Esophagus squamous epithelium (tissue), 5 donors: ENCODE results near the gene WNK1. TPM values are rescaled to one million over a fixed set of nuclear protein-coding genes. Genes with fewer than 3 reads are reported as not detected.

ENCODE experiments used
- DNase-seq: peaks from one replicate; lab custom pipeline; 2025; lab: John Stamatoyannopoulos, UW
- H3K27ac ChIP-seq, 4 donors: fragments of 200-600 bp; sonication (generic); one replicate each; pipeline ENCODE4 v1.5.1; 2016 to 2019; ENCODE audit warnings: mild to moderate bottlenecking in 1 of 4
- H3K27me3 ChIP-seq, 4 donors: fragments of 200-600 bp; sonication (generic); 1 replicate in 3 of 4; 2 replicates in 1 of 4; pipeline versions ENCODE4 v1.5.1 to v1.6.0; 2017 to 2021; ENCODE audit warnings: antibody characterized with exemption in 1 of 4
- H3K36me3 ChIP-seq, 3 donors: fragments of 200-600 bp; sonication (generic); one replicate each; pipeline ENCODE4 v1.5.1; 2016 to 2019
- H3K4me1 ChIP-seq, 3 donors: fragments of 200-600 bp; sonication (generic); one replicate each; pipeline ENCODE4 v1.5.1; 2017 to 2019
- H3K4me3 ChIP-seq, 4 donors: fragments of 200-600 bp; sonication (generic); 1 replicate in 3 of 4; 2 replicates in 1 of 4; pipeline ENCODE4 v1.5.1; 2016 to 2019; ENCODE audit warnings: mild to moderate bottlenecking in 2 of 4, moderate library complexity in 1 of 4
- H3K9me3 ChIP-seq, 3 donors: fragments of 200-600 bp; sonication (generic); one replicate each; pipeline ENCODE4 v1.5.1; 2016 to 2019
- POLR2A ChIP-seq, 4 donors: fragments of 450-650 bp; IDR thresholded peaks; one replicate each; pipeline ENCODE4 v1.6.1; 2017; ENCODE audit warnings: antibody characterized with exemption in 4 of 4, mild to moderate bottlenecking in 4 of 4, moderate library complexity in 3 of 4
- WGBS, 2 donors: methylation state at CpG; one replicate each; pipeline ENCODE4 v1.1.5; 2018; 5-methylcytosine and 5-hydroxymethylcytosine counted together
- intact Hi-C: fragments of 100-400 bp; cut with DNase I; formaldehyde crosslinking; loops from one replicate; pipeline ENCODE4 v1.15.0; 2022
- total RNA-seq, 4 donors: library from RNA; depleted of rRNA; stranded (reverse); fragments of >200 nt; gene quantifications; one replicate each; pipeline ENCODE4 v1.1.0, GENCODE V29; 2016
- TF ChIP-seq, protein P1 (sequence below), 6 experiments: fragments of 450-650 bp in 4 of 6; fragments of 200-600 bp in 2 of 6; sonication (generic) in 2 of 6; IDR thresholded peaks; one replicate each; pipeline ENCODE4 v1.5.1; 2016 to 2019; ENCODE audit warnings: antibody characterized with exemption in 6 of 6, mild to moderate bottlenecking in 4 of 6, moderate library complexity in 4 of 6
- donor health status: DM: yes; HTN: yes; CAD: no.

Gene WNK1
- total RNA-seq, 4 donors from 2014 or later, result 120 to 269 (median 204) TPM

GRCh38 chr12:879641-880040 is 127.3 kb downstream of the WNK1 start:
- intact Hi-C loops, result no loop called here
- no peak for DNase-seq
- TF ChIP-seq, protein P1, sequence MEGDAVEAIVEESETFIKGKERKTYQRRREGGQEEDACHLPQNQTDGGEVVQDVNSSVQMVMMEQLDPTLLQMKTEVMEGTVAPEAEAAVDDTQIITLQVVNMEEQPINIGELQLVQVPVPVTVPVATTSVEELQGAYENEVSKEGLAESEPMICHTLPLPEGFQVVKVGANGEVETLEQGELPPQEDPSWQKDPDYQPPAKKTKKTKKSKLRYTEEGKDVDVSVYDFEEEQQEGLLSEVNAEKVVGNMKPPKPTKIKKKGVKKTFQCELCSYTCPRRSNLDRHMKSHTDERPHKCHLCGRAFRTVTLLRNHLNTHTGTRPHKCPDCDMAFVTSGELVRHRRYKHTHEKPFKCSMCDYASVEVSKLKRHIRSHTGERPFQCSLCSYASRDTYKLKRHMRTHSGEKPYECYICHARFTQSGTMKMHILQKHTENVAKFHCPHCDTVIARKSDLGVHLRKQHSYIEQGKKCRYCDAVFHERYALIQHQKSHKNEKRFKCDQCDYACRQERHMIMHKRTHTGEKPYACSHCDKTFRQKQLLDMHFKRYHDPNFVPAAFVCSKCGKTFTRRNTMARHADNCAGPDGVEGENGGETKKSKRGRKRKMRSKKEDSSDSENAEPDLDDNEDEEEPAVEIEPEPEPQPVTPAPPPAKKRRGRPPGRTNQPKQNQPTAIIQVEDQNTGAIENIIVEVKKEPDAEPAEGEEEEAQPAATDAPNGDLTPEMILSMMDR (IDR thresholded peaks at IDR 0.05), result no peak
- TF ChIP-seq POLR2A (IDR thresholded peaks at IDR 0.05), result no peak

DNA sequence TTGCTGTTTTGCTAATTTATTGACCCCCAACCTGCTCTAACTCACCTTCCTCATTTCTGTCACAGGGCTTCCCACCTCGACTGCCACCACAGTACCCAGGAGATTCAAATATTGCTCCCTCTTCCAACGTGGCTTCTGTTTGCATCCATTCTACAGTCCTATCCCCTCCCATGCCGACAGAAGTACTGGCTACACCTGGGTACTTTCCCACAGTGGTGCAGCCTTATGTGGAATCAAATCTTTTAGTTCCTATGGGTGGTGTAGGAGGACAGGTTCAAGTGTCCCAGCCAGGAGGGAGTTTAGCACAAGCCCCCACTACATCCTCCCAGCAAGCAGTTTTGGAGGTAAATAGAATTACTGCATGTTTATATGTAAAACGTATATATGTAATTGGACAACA is 128.3 kb downstream of the WNK1 start:
- no peaks in the 10 kb centered on the region for H3K4me1 ChIP-seq
- TF ChIP-seq, protein P1 (IDR thresholded peaks at IDR 0.05), result no peak
- TF ChIP-seq POLR2A (IDR thresholded peaks at IDR 0.05), result no peak
- H3K27me3 ChIP-seq, result no peaks in the 10 kb centered on the region
- peaks cover 46 to 100% (median 46%) of the 10 kb centered on the region in 3 donors for H3K36me3 ChIP-seq
- 67 to 78% methylated on average over 4 of the region's 4 CpGs for WGBS, 2 donors
- no peaks in the 10 kb centered on the region for H3K9me3 ChIP-seq
- DNase-seq, result no peak
- H3K27ac ChIP-seq, result no peak overlapping the region
- H3K4me3 ChIP-seq, result no peak overlapping the region
- intact Hi-C loops, result no loop called here

More at GRCh38 chr12:879641-880040, 127.3 kb downstream of the WNK1 start:
- Histone ChIP-seq H3K4me3 (no peak overlapping the region), H3K27ac (no peak overlapping the region), H3K27me3 (no peaks in the 10 kb centered on the region), H3K4me1 (no peaks in the 10 kb centered on the region), H3K9me3 (no peaks in the 10 kb centered on the region), H3K36me3 (peaks cover 36 to 100% (median 36%) of the 10 kb centered on the region in 3 donors)
- 79 to 83% methylated on average over 2 to 5 of the region's 5 CpGs for WGBS, 2 donors

GRCh38 chr12:884746-885414 is 132.5 kb downstream of the WNK1 start:
- intact Hi-C loops, result no loop called here
- Histone ChIP-seq H3K4me1 (no peaks in the 10 kb centered on the region), H3K27me3 (no peaks in the 10 kb centered on the region), H3K4me3 (no peak overlapping the region), H3K36me3 (peaks cover 49 to 100% (median 65%) of the 10 kb centered on the region in 3 donors), H3K9me3 (no peaks in the 10 kb centered on the region), H3K27ac (no peak overlapping the region)
- no peak for DNase-seq
- TF ChIP-seq, protein P1 (IDR thresholded peaks at IDR 0.05), result no peak
- TF ChIP-seq POLR2A (IDR thresholded peaks at IDR 0.05), result no peak
- 96 to 98% methylated on average over 5 of the region's 5 CpGs for WGBS, 2 donors

GRCh38 chr12:885701-886100 is 133.3 kb downstream of the WNK1 start:
- H3K9me3 ChIP-seq, result no peaks in the 10 kb centered on the region
- 95 to 100% methylated on average over 2 of the region's 2 CpGs for WGBS, 2 donors
- peaks cover 48 to 100% (median 72%) of the 10 kb centered on the region in 3 donors for H3K36me3 ChIP-seq
- no peak overlapping the region for H3K27ac ChIP-seq
- H3K4me1 ChIP-seq, result no peaks in the 10 kb centered on the region
- H3K27me3 ChIP-seq, result no peaks in the 10 kb centered on the region
- TF ChIP-seq, protein P1 (IDR thresholded peaks at IDR 0.05), result no peak
- no peak for TF ChIP-seq POLR2A (IDR thresholded peaks at IDR 0.05)
- intact Hi-C loops, result no loop called here
- no peak overlapping the region for H3K4me3 ChIP-seq
- no peak for DNase-seq

DNA sequence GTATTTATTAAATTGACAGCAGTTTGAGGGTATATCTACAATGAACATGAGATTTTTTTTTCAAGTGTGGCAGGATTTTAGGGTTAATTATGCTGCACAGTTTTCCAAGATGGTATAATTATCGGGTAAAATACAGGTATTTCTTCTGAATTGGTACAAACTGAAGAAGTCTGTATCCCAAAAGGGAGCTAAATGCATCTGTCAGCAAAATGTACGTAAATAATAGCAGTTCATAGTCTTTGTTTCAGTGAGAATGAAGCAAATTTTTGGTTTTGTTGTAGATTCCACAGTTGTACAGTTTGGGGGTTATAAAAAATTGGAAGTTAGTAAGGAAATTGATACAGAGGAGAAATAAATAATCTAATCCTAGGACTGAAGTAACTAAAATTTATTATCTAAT is 133.8 kb downstream of the WNK1 start:
- H3K4me3 ChIP-seq, result no peak overlapping the region
- intact Hi-C loops, result no loop called here

More for the DNA sequence above, 133.8 kb downstream of the WNK1 start:
- H3K27me3 ChIP-seq, result no peaks in the 10 kb centered on the region
- DNase-seq, result no peak
- H3K9me3 ChIP-seq, result no peaks in the 10 kb centered on the region
- TF ChIP-seq, protein P1 (IDR thresholded peaks at IDR 0.05), result no peak
- TF ChIP-seq POLR2A (IDR thresholded peaks at IDR 0.05), result no peak
- H3K4me1 ChIP-seq, result no peaks in the 10 kb centered on the region
- H3K27ac ChIP-seq, result no peak overlapping the region
- peaks cover 43 to 100% (median 67%) of the 10 kb centered on the region in 3 donors for H3K36me3 ChIP-seq
- WGBS, 2 donors, result 83 to 87% methylated on average over 2 of the region's 2 CpGs
